ENCODE results near the gene CXCL16.
A peak's percentile ranks its signal among the peaks of the same experiment; 100 is the strongest.

The CXCL16 gene

DNA sequence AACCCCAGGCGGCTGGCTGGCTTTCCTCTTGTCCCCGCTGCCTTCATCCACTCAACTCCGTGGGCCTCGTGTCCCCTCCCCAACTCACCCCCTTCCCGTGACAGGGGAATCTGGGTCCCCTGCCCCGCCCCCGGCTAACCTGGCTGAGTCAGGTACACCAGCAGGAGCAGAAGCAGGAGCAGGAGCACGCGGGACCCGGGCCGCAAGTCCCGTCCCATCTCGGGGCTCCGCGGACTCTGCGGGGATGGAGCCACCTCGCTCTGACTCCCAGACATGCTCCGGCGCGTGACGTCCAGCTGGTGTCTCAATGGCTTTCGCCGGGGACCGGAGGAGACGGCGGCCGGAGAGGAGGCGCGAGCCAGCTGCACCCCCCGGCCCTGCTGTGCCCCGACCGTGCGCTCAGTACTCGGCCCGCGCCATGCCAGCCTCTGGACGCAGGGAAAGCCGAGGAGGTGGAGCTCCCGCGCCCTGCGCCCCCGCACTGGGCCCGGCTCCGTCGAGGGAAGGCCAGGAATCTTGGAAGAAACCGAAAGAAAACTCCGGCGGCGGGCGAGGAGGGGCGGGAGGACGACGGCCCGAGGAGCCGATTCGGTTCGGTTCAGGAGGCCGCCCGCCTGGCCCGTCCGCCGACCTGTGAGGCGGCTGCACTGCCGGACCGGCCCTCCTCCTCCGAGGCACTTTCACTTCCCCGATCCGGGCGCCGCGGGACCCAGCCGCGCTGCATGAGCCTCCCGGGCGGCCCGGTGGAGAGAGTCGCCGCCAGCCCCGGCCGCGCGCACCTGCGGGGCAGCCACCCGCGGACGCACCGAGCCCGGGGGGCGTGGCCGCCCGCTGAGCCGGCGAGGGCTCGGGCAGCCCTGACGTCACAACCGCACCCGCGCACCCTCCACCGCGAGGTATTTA is at the start of gene CXCL16, which contains the start of gene ZMYND15:
Gene CXCL16, minus strand, starts transcription at position 807 of the 903 bp plus-strand sequence. Its CDS starts 589 bp downstream, at position 218.
Gene ZMYND15, plus strand, starts transcription at position 712 of the 903 bp plus-strand sequence. CDS start 716 bp downstream, outside the sequence.
- TF ChIP-seq CTCF (IDR thresholded peaks at IDR 0.05; ENCODE audit: unreplicated experiment in 3 of 3) = no peak
- H3K4me1 Mint-ChIP-seq = peaks cover 7% of the 10 kb centered on the region
- H3K36me3 Mint-ChIP-seq (ENCODE audit: low read depth) = no peaks in the 10 kb centered on the region
- H3K4me3 Mint-ChIP-seq = peak within 1 kb of the TSS; percentile 82 to 87 (median 84)
- H3K27me3 Mint-ChIP-seq (ENCODE audit: low read depth) = peaks cover 91% of the 10 kb centered on the region
- H3K9me3 Mint-ChIP-seq = no peaks in the 10 kb centered on the region
- peak within 1 kb of the TSS in 1 of 3 experiments; percentile 28 for H3K27ac Mint-ChIP-seq

GRCh38 chr17:4788807-4789700 is 49.3 kb upstream of the CXCL16 start, which contains the start of gene GLTPD2:
TSS of gene GLTPD2 (plus strand) at chr17:4788964. CDS start at chr17:4789012, 48 bp downstream.
- peak within 1 kb of the TSS; percentile 88 to 91 (median 88) for H3K4me3 Mint-ChIP-seq
- peaks cover 10% of the 10 kb centered on the region for H3K27me3 Mint-ChIP-seq (ENCODE audit: low read depth)
- TF ChIP-seq CTCF (IDR thresholded peaks at IDR 0.05; ENCODE audit: unreplicated experiment in 3 of 3) = no peak
- no peaks in the 10 kb centered on the region for H3K36me3 Mint-ChIP-seq (ENCODE audit: low read depth)
- peaks cover 29% of the 10 kb centered on the region for H3K4me1 Mint-ChIP-seq
- H3K9me3 Mint-ChIP-seq = no peaks in the 10 kb centered on the region
- H3K27ac Mint-ChIP-seq = peak within 1 kb of the TSS; percentile 50 to 92 (median 85)

DNA sequence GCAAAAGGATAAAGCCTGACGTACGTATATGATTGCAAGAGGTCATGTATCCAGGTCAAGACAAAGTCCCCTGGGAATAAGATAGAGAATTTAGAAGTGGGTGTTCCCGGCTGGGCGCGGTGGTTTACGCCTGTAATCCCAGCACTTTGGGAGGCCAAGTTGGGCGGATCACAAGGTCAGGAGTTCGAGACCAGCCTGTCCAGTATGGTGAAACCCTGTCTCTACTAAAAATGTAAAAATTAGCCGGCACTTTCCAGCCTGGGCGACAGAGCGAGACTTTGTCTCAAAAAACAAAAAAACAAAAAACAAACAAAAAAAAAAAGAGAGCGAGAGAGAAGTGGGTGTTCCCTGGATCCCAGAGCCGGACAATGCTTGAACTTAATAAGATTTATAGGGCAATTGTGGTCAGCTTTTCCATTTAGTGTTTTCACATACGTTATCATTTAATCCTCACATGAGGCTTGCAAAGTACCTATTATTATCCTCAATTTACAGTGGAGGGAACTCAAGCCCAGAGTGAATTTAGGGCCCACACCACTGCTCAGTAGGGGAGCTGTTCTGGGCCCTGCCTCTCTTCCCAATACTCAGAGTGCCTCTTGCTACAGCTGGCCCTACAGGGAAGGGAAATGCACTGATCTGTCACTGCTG is 48.6 kb upstream of the CXCL16 start:
- H3K4me1 Mint-ChIP-seq = peaks cover 29% of the 10 kb centered on the region
- H3K4me3 Mint-ChIP-seq = peak overlapping the region; percentile 88 to 91 (median 88)
- peak overlapping the region; percentile 50 to 92 (median 79) for H3K27ac Mint-ChIP-seq
- TF ChIP-seq CTCF (IDR thresholded peaks at IDR 0.05; ENCODE audit: unreplicated experiment in 3 of 3) = no peak
- peaks cover 10% of the 10 kb centered on the region for H3K27me3 Mint-ChIP-seq (ENCODE audit: low read depth)
- no peaks in the 10 kb centered on the region for H3K36me3 Mint-ChIP-seq (ENCODE audit: low read depth)
- H3K9me3 Mint-ChIP-seq = no peaks in the 10 kb centered on the region

GRCh38 chr17:4786516-4786915 is 46.8 kb upstream of the CXCL16 start:
- no peak for TF ChIP-seq CTCF (IDR thresholded peaks at IDR 0.05; ENCODE audit: unreplicated experiment in 3 of 3)
- Mint-ChIP-seq H3K36me3 (ENCODE audit: low read depth) (no peaks in the 10 kb centered on the region), H3K4me1 (peaks cover 29% of the 10 kb centered on the region), H3K4me3 (peak overlapping the region; percentile 29 to 67 (median 56)), H3K9me3 (no peaks in the 10 kb centered on the region), H3K27me3 (ENCODE audit: low read depth) (peaks cover 9% of the 10 kb centered on the region), H3K27ac (peak overlapping the region; percentile 60 to 89 (median 71))

- no peaks in the 10 kb centered on the region for H3K9me3 Mint-ChIP-seq
- H3K4me1 Mint-ChIP-seq = peaks cover 29% of the 10 kb centered on the region
- peak within 1 kb of the TSS; percentile 66 to 91 (median 78) for H3K4me3 Mint-ChIP-seq
- peak within 1 kb of the TSS; percentile 60 to 92 (median 71) for H3K27ac Mint-ChIP-seq
- H3K27me3 Mint-ChIP-seq (ENCODE audit: low read depth) = peaks cover 9% of the 10 kb centered on the region
- no peak for TF ChIP-seq CTCF (IDR thresholded peaks at IDR 0.05; ENCODE audit: unreplicated experiment in 3 of 3)
- no peaks in the 10 kb centered on the region for H3K36me3 Mint-ChIP-seq (ENCODE audit: low read depth)
Observed at GRCh38 chr17:4786106-4786511, 46.4 kb upstream of the CXCL16 start, which contains the start of gene VMO1. TSS of gene VMO1 (minus strand) at chr17:4786364. CDS start at chr17:4786352, 12 bp downstream.

Measured in nephron (organoid).